Neural crest cell (in vitro differentiated cells): ENCODE results near the gene FAM174B. TPM values are rescaled to one million over a fixed set of nuclear protein-coding genes. Genes with fewer than 3 reads are reported as not detected.

Experiments used
- DNase-seq: peaks from one replicate; pipeline ENCODE4 v3.0.0; 2021; ENCODE audit warnings: low read depth, mixed read lengths, low spot score
- H3K27ac Mint-ChIP-seq: one replicate; pipeline ENCODE4 v1.8.0; 2021; ENCODE audit warnings: mild to moderate bottlenecking, mixed read lengths; ENCODE audit not compliant: unreplicated experiment
- H3K27me3 Mint-ChIP-seq: 2 replicates; pipeline ENCODE4 v1.8.0; 2021; ENCODE audit warnings: low read depth, mild to moderate bottlenecking, mixed read lengths
- H3K36me3 Mint-ChIP-seq: 2 replicates; pipeline ENCODE4 v1.8.0; 2021; ENCODE audit warnings: low read depth, mild to moderate bottlenecking, mixed read lengths
- H3K4me1 Mint-ChIP-seq: 2 replicates; pipeline ENCODE4 v1.8.0; 2021; ENCODE audit warnings: mixed read lengths
- H3K4me3 Mint-ChIP-seq: one replicate; pipeline ENCODE4 v1.8.0; 2021; ENCODE audit warnings: mild to moderate bottlenecking, mixed read lengths
- H3K9me3 Mint-ChIP-seq: 2 replicates; pipeline ENCODE4 v1.8.0; 2021; ENCODE audit warnings: mixed read lengths
- total RNA-seq: library from RNA; stranded (reverse); gene quantifications from 2 replicates; pipeline ENCODE4 v1.2.1, GENCODE V29; 2021
- TF ChIP-seq, protein P1 (sequence below): fragments of 200-600 bp; sonication (generic); conservative IDR thresholded peaks from 2 replicates; pipeline ENCODE4 v1.5.0; 2021; ENCODE audit warnings: antibody characterized with exemption, mild to moderate bottlenecking

Gene FAM174B
- total RNA-seq, 1 donor from 2014 or later = 12.1 TPM

DNA sequence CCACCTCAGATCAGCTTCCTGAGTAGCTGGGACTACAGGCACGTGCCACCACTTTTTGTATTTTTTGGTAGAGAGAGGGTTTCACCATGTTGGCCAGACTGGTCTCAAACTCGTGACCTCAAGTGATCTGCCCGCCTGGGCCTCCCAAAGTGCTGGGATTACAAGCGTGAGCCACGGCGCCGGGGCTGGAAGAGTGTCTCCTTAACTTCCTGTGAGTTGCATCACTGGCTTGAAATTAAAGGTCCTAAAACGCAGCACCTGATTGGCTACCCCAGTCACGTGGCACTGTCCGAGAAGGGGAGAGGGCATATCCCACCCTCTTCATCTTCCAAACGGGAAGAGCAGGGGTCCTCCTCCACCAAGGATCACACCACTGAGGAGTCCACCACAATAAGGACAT lies 5.5 kb upstream of the FAM174B start:
- TF ChIP-seq, protein P1, sequence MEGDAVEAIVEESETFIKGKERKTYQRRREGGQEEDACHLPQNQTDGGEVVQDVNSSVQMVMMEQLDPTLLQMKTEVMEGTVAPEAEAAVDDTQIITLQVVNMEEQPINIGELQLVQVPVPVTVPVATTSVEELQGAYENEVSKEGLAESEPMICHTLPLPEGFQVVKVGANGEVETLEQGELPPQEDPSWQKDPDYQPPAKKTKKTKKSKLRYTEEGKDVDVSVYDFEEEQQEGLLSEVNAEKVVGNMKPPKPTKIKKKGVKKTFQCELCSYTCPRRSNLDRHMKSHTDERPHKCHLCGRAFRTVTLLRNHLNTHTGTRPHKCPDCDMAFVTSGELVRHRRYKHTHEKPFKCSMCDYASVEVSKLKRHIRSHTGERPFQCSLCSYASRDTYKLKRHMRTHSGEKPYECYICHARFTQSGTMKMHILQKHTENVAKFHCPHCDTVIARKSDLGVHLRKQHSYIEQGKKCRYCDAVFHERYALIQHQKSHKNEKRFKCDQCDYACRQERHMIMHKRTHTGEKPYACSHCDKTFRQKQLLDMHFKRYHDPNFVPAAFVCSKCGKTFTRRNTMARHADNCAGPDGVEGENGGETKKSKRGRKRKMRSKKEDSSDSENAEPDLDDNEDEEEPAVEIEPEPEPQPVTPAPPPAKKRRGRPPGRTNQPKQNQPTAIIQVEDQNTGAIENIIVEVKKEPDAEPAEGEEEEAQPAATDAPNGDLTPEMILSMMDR = no peak
- no peak overlapping the region for H3K27ac Mint-ChIP-seq
- peaks cover 11% of the 10 kb centered on the region for H3K4me1 Mint-ChIP-seq
- H3K9me3 Mint-ChIP-seq = no peaks in the 10 kb centered on the region
- no peak for DNase-seq
- peaks cover 12% of the 10 kb centered on the region for H3K27me3 Mint-ChIP-seq
- no peaks in the 10 kb centered on the region for H3K36me3 Mint-ChIP-seq
- no peak overlapping the region for H3K4me3 Mint-ChIP-seq

DNA sequence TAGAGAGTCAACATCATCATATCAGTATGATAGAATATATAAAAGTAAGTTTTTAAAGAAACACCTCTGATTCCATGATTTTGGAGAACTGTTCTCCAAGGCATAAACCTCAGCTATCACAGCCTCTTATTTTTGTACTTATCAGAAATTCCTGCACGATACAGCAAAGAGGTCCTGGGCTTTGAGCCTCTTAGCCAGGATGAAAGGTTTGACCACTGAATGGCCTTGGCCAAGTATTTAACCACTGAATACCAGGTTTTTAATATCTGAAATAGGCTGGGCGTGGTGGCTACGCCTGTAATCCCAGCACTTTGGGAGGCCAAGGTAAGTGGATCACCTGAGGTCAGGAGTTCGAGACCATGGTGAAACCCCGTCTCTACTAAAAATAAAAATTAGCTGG lies 1.9 kb upstream of the FAM174B start:
- Mint-ChIP-seq H3K27ac (no peak overlapping the region), H3K36me3 (peaks cover 2% of the 10 kb centered on the region)

DNA sequence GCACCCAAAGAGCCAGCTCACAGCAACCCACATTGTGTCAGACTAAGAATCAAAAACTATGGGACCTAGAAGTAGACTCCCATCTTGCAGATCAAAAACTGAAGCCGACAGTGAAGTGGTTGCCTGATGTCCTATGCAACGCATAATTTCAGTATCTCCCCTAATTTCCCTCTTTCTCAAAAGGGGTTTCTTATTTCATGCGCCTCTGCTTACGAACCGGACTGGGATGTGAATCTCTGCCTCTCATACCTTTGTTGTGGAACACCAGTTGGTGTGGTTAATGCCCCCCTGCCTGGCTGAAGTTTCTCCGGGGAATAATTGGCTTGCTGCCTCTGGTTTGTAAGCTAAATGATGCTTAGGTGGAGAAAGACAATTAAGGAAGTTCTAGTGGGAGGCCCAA lies 514 bp upstream of the FAM174B start:
- Mint-ChIP-seq H3K36me3 (peaks cover 8% of the 10 kb centered on the region), H3K27me3 (peaks cover 42% of the 10 kb centered on the region), H3K4me3 (peak overlapping the region; percentile 75), H3K9me3 (no peaks in the 10 kb centered on the region), H3K4me1 (peaks cover 14% of the 10 kb centered on the region), H3K27ac (no peak overlapping the region)
- TF ChIP-seq, protein P1 = no peak
- no peak for DNase-seq

More for the DNA sequence above, 1.9 kb upstream of the FAM174B start:
- no peak for DNase-seq
- Mint-ChIP-seq H3K9me3 (no peaks in the 10 kb centered on the region), H3K4me1 (peaks cover 10% of the 10 kb centered on the region), H3K4me3 (no peak overlapping the region), H3K27me3 (peaks cover 36% of the 10 kb centered on the region)
- TF ChIP-seq, protein P1 = no peak

DNA sequence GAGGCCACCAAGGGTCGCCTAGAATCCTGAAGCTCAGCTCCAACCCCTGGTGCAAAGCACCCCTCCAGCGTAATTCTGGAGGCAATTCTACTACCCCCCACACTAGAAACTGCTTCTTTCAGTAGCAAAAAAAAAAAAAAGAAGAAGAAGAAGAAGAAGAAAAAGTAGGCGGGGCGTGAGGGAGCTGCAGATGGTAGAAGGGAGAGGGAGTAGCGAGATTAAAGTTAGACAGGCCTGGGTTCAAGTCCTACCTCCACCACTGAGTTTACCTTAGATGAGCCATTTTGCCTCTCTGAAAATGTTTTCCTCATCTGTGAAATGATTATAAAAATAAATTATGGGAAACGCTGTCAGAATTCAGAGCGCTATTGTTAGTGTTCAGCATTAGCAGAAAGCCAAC lies 913 bp downstream of the FAM174B start:
- Mint-ChIP-seq H3K4me3 (peak overlapping the region; percentile 89), H3K27me3 (peaks cover 42% of the 10 kb centered on the region), H3K27ac (no peak overlapping the region), H3K9me3 (peaks cover 3% of the 10 kb centered on the region), H3K36me3 (peaks cover 10% of the 10 kb centered on the region), H3K4me1 (peaks cover 14% of the 10 kb centered on the region)
- TF ChIP-seq, protein P1 = no peak
- DNase-seq = no peak

DNA sequence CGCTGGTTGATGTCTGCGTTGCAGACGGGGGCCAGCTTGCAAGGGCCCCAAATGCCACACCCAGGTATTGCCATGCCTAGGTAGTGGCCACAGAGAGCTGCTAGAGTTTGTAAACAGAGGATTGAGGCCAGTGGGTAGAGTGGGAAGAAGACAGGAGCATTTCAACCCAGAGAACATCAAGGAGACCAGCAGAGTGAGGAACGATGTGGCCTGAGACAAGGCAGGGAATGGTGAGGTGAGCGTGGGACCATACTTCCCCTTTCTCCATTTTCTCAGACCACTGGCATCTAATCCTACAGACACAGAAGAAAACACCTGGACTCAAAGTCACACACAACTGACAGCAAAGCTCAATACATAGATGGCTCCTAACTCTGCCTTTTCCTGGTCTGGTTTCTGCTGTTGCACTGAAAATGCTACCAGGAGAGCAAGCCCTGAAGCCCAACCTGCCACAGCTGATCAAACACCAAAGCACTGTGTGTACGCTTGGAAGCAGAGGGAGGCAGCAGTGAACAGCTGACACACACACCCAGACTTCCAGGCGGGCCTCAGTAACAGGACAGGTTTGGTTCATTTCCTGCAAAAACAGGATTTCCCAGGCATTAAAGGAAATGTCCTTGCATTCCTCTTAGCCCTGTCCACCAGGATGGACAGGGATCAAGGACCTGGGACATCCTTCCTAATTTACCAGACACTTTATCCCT lies 1.6 kb downstream of the FAM174B start:
- H3K9me3 Mint-ChIP-seq = peaks cover 3% of the 10 kb centered on the region
- peak overlapping the region; percentile 89 for H3K4me3 Mint-ChIP-seq
- no peak overlapping the region for H3K27ac Mint-ChIP-seq
- peaks cover 42% of the 10 kb centered on the region for H3K27me3 Mint-ChIP-seq
- peaks cover 10% of the 10 kb centered on the region for H3K36me3 Mint-ChIP-seq
- TF ChIP-seq, protein P1 = no peak
- DNase-seq = no peak
- peaks cover 14% of the 10 kb centered on the region for H3K4me1 Mint-ChIP-seq
